Large intestine (tissue), 3 donors: ENCODE data around the gene BCL7A. TPM values are rescaled to one million over a fixed set of nuclear protein-coding genes. Genes with fewer than 3 reads are reported as not detected.
"Not testable (repeated sequence)": the region's sequence is repeated elsewhere in the genome, so short reads cannot be mapped to it uniquely, and the experiment has no call there.

Experiments used
- DNase-seq, 2 donors: peaks; one replicate each; pipeline versions ENCODE4 v3.0.0 to v3.0.0-alpha.2; 2013
- H3K27ac ChIP-seq: one replicate; pipeline ENCODE4 v1.5.1; 2013; ENCODE audit warnings: low read length
- H3K27me3 ChIP-seq: 2 replicates; pipeline ENCODE4 v1.6.1; 2013; ENCODE audit warnings: low read length; ENCODE audit not compliant: control insufficient read depth, insufficient read depth
- H3K36me3 ChIP-seq: 2 replicates; pipeline ENCODE4 v1.6.1; 2013; ENCODE audit warnings: low read length; ENCODE audit not compliant: control insufficient read depth, insufficient read depth
- H3K4me1 ChIP-seq: one replicate; pipeline ENCODE4 v1.6.1; 2013; ENCODE audit warnings: low read length; ENCODE audit not compliant: control insufficient read depth, insufficient read depth
- H3K4me3 ChIP-seq: one replicate; pipeline ENCODE4 v1.5.1; 2013; ENCODE audit warnings: low read length
- H3K9me3 ChIP-seq: one replicate; pipeline ENCODE4 v1.6.1; 2013; ENCODE audit warnings: mild to moderate bottlenecking, low read depth, low read length, moderate library complexity; ENCODE audit not compliant: control insufficient read depth
- WGBS: methylation state at CpG from one replicate; pipeline ENCODE4 v1.1.5; 2013; ENCODE audit warnings: low lambda C conversion rate; ENCODE audit not compliant: insufficient coverage; 5-methylcytosine and 5-hydroxymethylcytosine counted together
- polyA plus RNA-seq: library from polyadenylated mRNA; unstranded; fragments of 120-200 nt; gene quantifications from one replicate; pipeline ENCODE4 v1.2.1, GENCODE V29; 2013

BCL7A gene
- polyA plus RNA-seq, 1 donor, result 11.5 TPM

- Histone ChIP-seq H3K27ac (peak overlapping the region; percentile 87), H3K36me3 (peaks cover 35% of the 10 kb centered on the region), H3K4me1 (peaks cover 12% of the 10 kb centered on the region)
- no CpG with 5 or more reads among the region's 3 CpGs for WGBS
- not testable (repeated sequence) for H3K9me3 ChIP-seq, DNase-seq, H3K4me3 ChIP-seq, H3K27me3 ChIP-seq
Measured at GRCh38 chr12:122041458-122041857, 19.8 kb downstream of the BCL7A start.

GRCh38 chr12:122042910-122043309 lies 21.2 kb downstream of the BCL7A start:
- Histone ChIP-seq H3K36me3 (peaks cover 31% of the 10 kb centered on the region), H3K9me3 (no peaks in the 10 kb centered on the region), H3K27me3 (no peaks in the 10 kb centered on the region), H3K4me3 (no peak overlapping the region), H3K27ac (no peak overlapping the region), H3K4me1 (peaks cover 12% of the 10 kb centered on the region)
- 60% methylated on average over 1 of the region's 11 CpGs for WGBS
- DNase-seq, result no peak

GRCh38 chr12:122043476-122043875 lies 21.8 kb downstream of the BCL7A start:
- Histone ChIP-seq H3K36me3 (peaks cover 29% of the 10 kb centered on the region), H3K4me1 (peaks cover 12% of the 10 kb centered on the region), H3K4me3 (no peak overlapping the region), H3K27ac (no peak overlapping the region), H3K9me3 (no peaks in the 10 kb centered on the region), H3K27me3 (no peaks in the 10 kb centered on the region)
- WGBS, result no CpG with 5 or more reads among the region's 15 CpGs
- DNase-seq, result no peak

- DNase-seq, result no peak
- no peaks in the 10 kb centered on the region for H3K9me3 ChIP-seq
- no peak overlapping the region for H3K4me3 ChIP-seq
- peaks cover 30% of the 10 kb centered on the region for H3K36me3 ChIP-seq
- no peaks in the 10 kb centered on the region for H3K27me3 ChIP-seq
- peaks cover 12% of the 10 kb centered on the region for H3K4me1 ChIP-seq
- H3K27ac ChIP-seq, result no peak overlapping the region
- WGBS, result no CpG with 5 or more reads among the region's 7 CpGs
Measured at GRCh38 chr12:122045262-122045661, 23.6 kb downstream of the BCL7A start.

- no peak for DNase-seq
- Histone ChIP-seq H3K36me3 (peaks cover 35% of the 10 kb centered on the region), H3K27me3 (no peaks in the 10 kb centered on the region), H3K4me3 (no peak overlapping the region), H3K4me1 (peaks cover 5% of the 10 kb centered on the region), H3K9me3 (no peaks in the 10 kb centered on the region), H3K27ac (no peak overlapping the region)
- WGBS, result no CpG with 5 or more reads among the region's 7 CpGs
Measured at GRCh38 chr12:122046145-122046544, 24.5 kb downstream of the BCL7A start.

GRCh38 chr12:122048151-122048550 lies 26.5 kb downstream of the BCL7A start:
- H3K27me3 ChIP-seq, result no peaks in the 10 kb centered on the region
- no peaks in the 10 kb centered on the region for H3K4me1 ChIP-seq
- no peak overlapping the region for H3K27ac ChIP-seq
- no peaks in the 10 kb centered on the region for H3K9me3 ChIP-seq
- no CpG with 5 or more reads among the region's 8 CpGs for WGBS
- no peak for DNase-seq
- H3K4me3 ChIP-seq, result no peak overlapping the region
- peaks cover 31% of the 10 kb centered on the region for H3K36me3 ChIP-seq

GRCh38 chr12:122049827-122050226 lies 28.1 kb downstream of the BCL7A start:
- H3K27ac ChIP-seq, result no peak overlapping the region
- H3K4me3 ChIP-seq, result no peak overlapping the region
- peaks cover 17% of the 10 kb centered on the region for H3K36me3 ChIP-seq
- no peak for DNase-seq
- no peaks in the 10 kb centered on the region for H3K27me3 ChIP-seq
- peaks cover 5% of the 10 kb centered on the region for H3K4me1 ChIP-seq
- WGBS, result no CpG with 5 or more reads among the region's 9 CpGs
- H3K9me3 ChIP-seq, result no peaks in the 10 kb centered on the region

GRCh38 chr12:122050706-122051105 lies 29.0 kb downstream of the BCL7A start:
- no CpG with 5 or more reads among the region's 20 CpGs for WGBS
- Histone ChIP-seq H3K27ac (no peak overlapping the region), H3K9me3 (no peaks in the 10 kb centered on the region), H3K36me3 (peaks cover 20% of the 10 kb centered on the region), H3K27me3 (no peaks in the 10 kb centered on the region), H3K4me1 (peaks cover 14% of the 10 kb centered on the region), H3K4me3 (no peak overlapping the region)
- DNase-seq, result no peak

- Histone ChIP-seq H3K4me3 (no peak overlapping the region), H3K4me1 (peaks cover 20% of the 10 kb centered on the region), H3K27me3 (no peaks in the 10 kb centered on the region), H3K27ac (no peak overlapping the region), H3K36me3 (peaks cover 20% of the 10 kb centered on the region), H3K9me3 (no peaks in the 10 kb centered on the region)
- no CpG with 5 or more reads among the region's 14 CpGs for WGBS
- DNase-seq, result no peak
Measured at GRCh38 chr12:122051231-122051876, 29.7 kb downstream of the BCL7A start.

GRCh38 chr12:122052285-122052684 lies 30.6 kb downstream of the BCL7A start:
- Histone ChIP-seq H3K4me3 (no peak overlapping the region), H3K4me1 (peaks cover 24% of the 10 kb centered on the region), H3K36me3 (peaks cover 20% of the 10 kb centered on the region), H3K9me3 (no peaks in the 10 kb centered on the region), H3K27me3 (no peaks in the 10 kb centered on the region), H3K27ac (no peak overlapping the region)
- WGBS, result 50% methylated on average over 1 of the region's 2 CpGs
- no peak for DNase-seq

- Histone ChIP-seq H3K36me3 (peaks cover 35% of the 10 kb centered on the region), H3K4me3 (no peak overlapping the region), H3K4me1 (peaks cover 28% of the 10 kb centered on the region), H3K27ac (peak overlapping the region; percentile 78), H3K27me3 (no peaks in the 10 kb centered on the region), H3K9me3 (no peaks in the 10 kb centered on the region)
- peak; percentile 92 to 96 for DNase-seq
- no CpG with 5 or more reads among the region's 27 CpGs for WGBS
Measured at GRCh38 chr12:122054842-122055520, 33.3 kb downstream of the BCL7A start.
